LoVo (cell line): Measurements from ENCODE around the gene MEIOSIN.
"Not testable (repeated sequence)": the region's sequence is repeated elsewhere in the genome, so short reads cannot be mapped to it uniquely, and the experiment has no call there.

ENCODE experiments used
- DNase-seq: peaks from one replicate; pipeline ENCODE4 v3.0.0-alpha.2; 2016; ENCODE audit warnings: low spot score

MEIOSIN gene, protein sequence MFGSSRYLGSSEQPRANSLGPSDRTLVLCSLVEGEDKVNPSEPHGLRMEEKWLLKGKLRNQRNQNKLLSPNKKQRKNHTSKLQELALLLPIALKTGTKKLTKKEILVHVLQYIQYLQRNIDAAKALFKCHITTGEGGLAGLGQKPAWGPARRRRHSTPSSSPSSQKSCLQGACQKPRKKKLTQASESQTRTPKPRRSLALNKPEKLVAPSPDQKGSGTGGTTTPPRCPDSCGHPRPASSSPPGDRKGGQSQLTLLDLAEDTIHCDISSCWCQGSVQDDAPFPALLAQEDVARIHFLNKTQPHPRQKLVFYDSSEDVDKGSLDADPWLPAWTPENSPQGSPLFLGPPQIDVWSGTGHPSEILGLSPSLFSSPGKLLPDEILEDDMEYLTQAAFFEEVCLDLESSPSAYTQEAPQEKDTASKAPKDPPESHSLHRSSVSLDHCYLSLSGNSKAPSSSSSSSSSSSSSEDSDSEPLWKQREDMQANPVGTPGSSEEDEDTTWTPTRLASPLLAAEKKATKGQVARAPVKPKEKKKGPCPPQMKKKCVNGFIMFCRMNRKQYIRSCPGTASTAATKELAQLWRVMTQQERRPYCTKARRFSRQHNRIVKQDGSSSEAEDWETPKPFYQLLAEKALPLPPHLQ

GRCh38 chr19:45733160-45733810, at the start of gene MEIOSIN:
TSS of gene MEIOSIN (plus strand) at chr19:45733439. CDS start at chr19:45735377, 1,938 bp downstream.
- DNase-seq = no peak

DNA sequence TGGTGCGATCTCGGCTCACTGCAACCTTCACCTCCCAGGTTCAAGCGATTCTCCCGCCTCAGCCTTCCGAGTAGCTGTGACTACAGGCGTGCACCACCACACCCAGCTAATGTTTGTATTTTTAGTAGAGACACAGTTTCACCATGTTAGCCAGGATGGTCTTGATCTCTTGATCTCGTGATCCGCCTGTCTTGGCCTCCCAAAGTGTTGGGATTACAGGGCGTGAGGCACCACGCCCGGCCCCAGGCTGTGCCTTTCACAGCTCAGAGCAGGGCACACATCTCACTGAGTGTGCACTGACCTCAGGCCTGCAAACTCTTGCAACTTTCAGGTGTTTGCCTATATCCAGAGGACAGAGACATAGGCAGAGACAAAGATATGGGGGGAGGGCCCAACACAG, 48.2 kb upstream of the MEIOSIN start:
- DNase-seq = not testable (repeated sequence)

- DNase-seq = no peak
Observed at GRCh38 chr19:45687599-45687998, 45.6 kb upstream of the MEIOSIN start.

- peak; percentile 95 for DNase-seq
Observed at GRCh38 chr19:45691516-45692186, 41.6 kb upstream of the MEIOSIN start, which contains the start of gene SNRPD2. TSS of gene SNRPD2 (minus strand) at chr19:45691953. CDS start at chr19:45691888, 65 bp downstream.

DNA sequence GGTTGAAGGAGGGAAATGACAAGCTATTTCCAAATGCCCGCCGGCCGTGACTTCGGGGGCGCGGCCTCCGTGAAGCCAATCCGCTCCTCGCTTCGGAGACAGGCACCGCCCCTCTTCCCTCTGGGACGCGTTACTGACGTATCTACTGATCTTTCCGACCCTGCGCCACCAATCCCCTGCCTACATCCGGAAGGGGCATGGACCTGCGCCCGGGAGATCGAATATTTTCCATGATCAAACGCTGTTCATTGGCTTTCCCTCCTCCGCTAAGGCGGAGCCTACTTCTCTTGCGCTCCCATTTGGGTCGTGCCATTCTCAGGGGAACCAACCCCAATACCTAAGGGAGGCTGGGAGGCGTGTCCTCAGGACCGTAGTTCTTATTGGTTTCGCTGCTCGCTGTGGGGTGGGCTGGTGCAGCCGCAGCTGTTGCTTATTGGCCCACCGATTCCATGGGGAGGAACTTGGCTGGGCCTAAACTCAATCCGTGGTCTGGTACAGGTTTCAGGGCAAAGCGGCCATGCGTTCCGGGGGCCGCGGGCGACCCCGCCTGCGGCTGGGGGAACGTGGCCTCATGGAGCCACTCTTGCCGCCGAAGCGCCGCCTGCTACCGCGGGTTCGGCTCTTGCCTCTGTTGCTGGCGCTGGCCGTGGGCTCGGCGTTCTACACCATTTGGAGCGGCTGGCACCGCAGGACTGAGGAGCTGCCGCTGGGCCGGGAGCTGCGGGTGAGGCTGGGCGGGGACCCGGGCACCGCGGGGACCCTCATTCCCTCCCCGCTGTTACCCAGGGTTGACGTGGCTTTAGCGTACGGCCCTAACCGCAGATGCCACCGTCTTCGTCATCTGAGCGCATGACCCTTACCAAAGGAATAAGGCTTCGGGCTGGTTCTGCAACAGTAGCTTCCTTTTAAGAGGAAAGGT, 40.8 kb upstream of the MEIOSIN start, which contains the start of gene QPCTL:
TSS of gene QPCTL (plus strand) at position 480 of the 919 bp plus-strand sequence. CDS start at position 518, 38 bp downstream.
- peak; percentile 99 for DNase-seq

GRCh38 chr19:45693106-45693788, 40.0 kb upstream of the MEIOSIN start:
- peak; percentile 81 for DNase-seq

DNA sequence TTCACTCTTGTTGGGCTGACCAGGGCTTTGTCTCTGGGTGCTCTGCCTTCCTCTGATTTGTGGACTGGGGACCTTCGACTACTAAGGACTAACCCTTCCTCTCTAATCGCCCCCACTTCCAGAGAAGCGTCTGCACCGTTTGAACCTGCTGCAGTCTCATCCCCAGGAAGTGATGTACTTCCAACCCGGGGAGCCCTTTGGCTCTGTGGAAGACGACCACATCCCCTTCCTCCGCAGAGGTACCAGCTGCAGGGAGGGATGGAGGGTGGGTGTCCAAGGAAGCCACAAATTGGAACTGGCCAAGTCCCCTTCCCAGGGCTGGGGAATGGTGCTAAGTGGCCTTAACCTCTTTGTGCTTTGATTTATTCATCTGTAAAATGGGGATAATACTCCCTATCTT, 31.6 kb upstream of the MEIOSIN start:
- no peak for DNase-seq

DNA sequence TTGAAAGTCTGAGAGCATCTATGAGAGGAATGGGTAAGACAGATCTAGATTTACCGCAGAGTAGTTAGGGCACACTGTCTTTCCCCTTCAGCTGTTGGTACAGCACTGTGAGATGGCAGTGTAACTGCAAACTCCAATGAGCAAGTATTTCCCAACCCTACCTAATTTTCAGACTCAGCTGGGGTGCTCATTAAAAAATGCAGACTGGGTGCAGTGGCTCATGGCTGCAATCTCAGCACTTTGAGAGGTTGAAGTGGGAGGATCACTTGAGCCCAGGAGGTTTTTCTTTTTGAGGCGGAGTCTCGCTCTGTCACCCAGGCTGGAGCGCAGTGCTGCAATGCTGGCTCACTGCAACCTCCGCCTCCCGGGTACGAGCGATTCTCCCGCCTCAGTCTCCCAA, 28.1 kb upstream of the MEIOSIN start:
- no peak for DNase-seq

DNA sequence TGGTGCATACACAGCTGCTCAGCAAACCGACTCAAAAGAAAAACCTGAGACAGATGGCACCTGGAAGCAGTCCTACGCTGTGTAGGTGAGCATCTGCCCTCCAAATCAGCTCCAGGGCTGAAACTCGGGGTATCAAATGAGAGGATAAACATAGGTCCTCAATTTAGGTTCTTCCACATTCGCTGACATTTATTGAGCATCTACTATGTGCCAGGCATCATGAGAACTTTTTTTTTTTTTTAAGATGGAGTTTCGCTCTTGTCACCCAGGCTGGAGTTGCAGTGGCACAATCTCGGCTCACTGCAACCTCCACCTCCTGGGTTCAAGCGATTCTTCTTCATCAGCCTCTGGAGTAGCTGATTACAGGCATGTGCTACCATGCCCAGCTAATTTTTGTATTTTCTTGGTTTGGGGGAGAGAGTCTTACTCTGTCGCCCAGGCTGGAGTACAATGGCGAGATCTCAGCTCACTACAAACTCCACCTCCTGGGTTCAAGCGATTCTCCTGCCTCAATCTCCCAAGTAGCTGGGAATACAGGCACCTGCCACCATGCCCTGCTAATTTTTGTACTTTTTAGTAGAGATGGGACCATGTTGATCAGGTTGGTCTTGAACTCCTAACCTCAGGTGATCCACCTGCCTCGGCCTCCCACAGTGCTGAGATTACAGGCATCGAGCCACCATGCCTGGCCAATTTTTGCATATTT, 27.4 kb upstream of the MEIOSIN start:
- DNase-seq = no peak

GRCh38 chr19:45710356-45711130, 22.7 kb upstream of the MEIOSIN start:
- no peak for DNase-seq

GRCh38 chr19:45711851-45712698, 21.2 kb upstream of the MEIOSIN start:
- DNase-seq = no peak

DNA sequence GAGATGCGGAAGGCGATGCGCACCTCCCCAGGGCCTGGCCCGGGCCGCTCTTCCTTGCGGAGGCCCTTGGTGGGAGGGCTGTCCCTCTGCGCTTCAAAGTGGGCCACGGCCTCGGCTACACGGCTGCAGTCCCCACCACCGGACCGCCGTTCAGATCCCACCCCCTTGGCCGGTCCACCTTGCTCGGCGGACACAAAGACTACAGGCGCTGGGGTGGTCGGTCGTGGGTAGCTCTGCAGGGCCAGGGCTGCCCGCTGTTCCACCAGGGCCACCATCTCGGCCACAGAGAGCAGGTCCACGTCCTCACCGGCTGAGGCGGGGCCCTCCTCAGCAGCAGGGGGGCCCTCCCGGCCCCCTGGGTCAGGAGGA, 20.6 kb upstream of the MEIOSIN start:
- no peak for DNase-seq

- DNase-seq = no peak
Observed at GRCh38 chr19:45713141-45713540, 20.1 kb upstream of the MEIOSIN start.

- DNase-seq = no peak
Observed at GRCh38 chr19:45715139-45715538, 18.1 kb upstream of the MEIOSIN start.

- peak; percentile 37 for DNase-seq
Observed at GRCh38 chr19:45716359-45717130, 16.7 kb upstream of the MEIOSIN start.

GRCh38 chr19:45717131-45717982, 15.9 kb upstream of the MEIOSIN start:
- peak; percentile 98 for DNase-seq
